Brain microvascular endothelial cell (primary cell): ENCODE measurements around the gene PROB1.
A peak's percentile ranks its signal among the peaks of the same experiment; 100 is the strongest.

ENCODE experiments used
- DNase-seq: peaks from one replicate; pipeline ENCODE4 v3.0.0-alpha.2; 2020
- H3K27ac ChIP-seq: fragments of 250-450 bp; sonication (Bioruptor Pico); 2 replicates; pipeline ENCODE4 v1.5.1; 2020; ENCODE audit warnings: mild to moderate bottlenecking, moderate library complexity
- H3K27me3 ChIP-seq: fragments of 250-450 bp; sonication (Bioruptor Pico); replicated peaks from 2 replicates; pipeline ENCODE4 v1.5.1; 2020; ENCODE audit warnings: mild to moderate bottlenecking
- H3K36me3 ChIP-seq: fragments of 250-450 bp; sonication (Bioruptor Pico); replicated peaks from 2 replicates; pipeline ENCODE4 v1.5.1; 2020; ENCODE audit warnings: mild to moderate bottlenecking
- H3K4me3 ChIP-seq: 2 replicates; pipeline ENCODE4 v1.5.1; 2011; ENCODE audit warnings: low read depth, mild to moderate bottlenecking, control low read depth, low read length, moderate library complexity
- in situ Hi-C: cut with HindIII; loops from 2 replicates; pipeline ENCODE4 v1.10.0; 2017; ENCODE audit warnings: low sequenced_read_pairs, low pct_ligation_motif_present
- TF ChIP-seq, protein P1 (sequence below): IDR thresholded peaks from 2 replicates; pipeline ENCODE4 v1.5.1; 2011; ENCODE audit warnings: low read depth, mild to moderate bottlenecking, moderate library complexity, low read length, control low read depth, inconsistent platforms; ENCODE audit errors: missing control alignments

The PROB1 gene

DNA sequence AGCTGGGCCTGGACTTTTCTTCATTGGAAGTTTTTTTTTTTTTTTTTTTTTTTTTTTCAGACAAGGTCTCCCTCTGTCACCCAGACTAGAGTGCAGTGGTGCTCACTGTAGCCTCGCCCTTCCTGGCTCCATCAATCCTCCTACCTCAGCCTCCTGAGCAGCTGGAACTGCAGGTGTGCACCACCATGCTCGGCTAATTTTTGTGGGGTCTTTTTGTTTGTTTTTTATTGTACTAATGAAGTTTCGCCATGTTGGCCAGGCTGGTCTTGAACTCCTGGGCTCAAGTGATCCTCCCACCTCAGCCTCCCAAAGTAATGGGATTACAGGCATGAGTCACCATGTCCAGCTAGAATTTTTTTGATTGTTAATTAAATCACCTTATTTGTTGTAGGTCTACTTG is 40.8 kb upstream of the PROB1 start:
- H3K27me3 ChIP-seq = no peaks in the 10 kb centered on the region
- H3K36me3 ChIP-seq = no peaks in the 10 kb centered on the region
- TF ChIP-seq, protein P1, sequence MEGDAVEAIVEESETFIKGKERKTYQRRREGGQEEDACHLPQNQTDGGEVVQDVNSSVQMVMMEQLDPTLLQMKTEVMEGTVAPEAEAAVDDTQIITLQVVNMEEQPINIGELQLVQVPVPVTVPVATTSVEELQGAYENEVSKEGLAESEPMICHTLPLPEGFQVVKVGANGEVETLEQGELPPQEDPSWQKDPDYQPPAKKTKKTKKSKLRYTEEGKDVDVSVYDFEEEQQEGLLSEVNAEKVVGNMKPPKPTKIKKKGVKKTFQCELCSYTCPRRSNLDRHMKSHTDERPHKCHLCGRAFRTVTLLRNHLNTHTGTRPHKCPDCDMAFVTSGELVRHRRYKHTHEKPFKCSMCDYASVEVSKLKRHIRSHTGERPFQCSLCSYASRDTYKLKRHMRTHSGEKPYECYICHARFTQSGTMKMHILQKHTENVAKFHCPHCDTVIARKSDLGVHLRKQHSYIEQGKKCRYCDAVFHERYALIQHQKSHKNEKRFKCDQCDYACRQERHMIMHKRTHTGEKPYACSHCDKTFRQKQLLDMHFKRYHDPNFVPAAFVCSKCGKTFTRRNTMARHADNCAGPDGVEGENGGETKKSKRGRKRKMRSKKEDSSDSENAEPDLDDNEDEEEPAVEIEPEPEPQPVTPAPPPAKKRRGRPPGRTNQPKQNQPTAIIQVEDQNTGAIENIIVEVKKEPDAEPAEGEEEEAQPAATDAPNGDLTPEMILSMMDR = no peak
- no peak overlapping the region for H3K27ac ChIP-seq
- H3K4me3 ChIP-seq = no peak overlapping the region
- DNase-seq = no peak
- in situ Hi-C loops = no loop called here

DNA sequence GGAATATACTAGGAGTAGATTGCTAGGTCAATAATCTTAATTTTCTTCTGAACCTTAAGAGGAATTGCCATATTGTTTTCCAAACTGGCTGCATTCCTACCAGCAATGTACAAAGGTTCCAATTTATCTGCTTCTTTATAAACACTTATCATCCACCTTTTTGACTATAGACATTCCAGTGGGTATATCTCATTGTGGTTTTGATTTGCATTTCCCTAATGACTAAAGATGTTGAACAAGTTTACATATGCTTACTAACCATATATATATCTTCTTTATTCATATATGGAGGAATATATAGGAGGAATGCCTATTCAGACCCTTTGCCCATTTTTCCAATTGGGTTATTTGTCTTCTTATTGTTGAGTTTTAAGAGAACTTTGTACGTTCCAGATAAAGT is 36.8 kb upstream of the PROB1 start:
- peaks cover 6% of the 10 kb centered on the region for H3K36me3 ChIP-seq
- no peak overlapping the region for H3K4me3 ChIP-seq
- H3K27me3 ChIP-seq = no peaks in the 10 kb centered on the region
- no peak for DNase-seq
- in situ Hi-C loops = no loop called here
- TF ChIP-seq, protein P1 = no peak
- H3K27ac ChIP-seq = no peak overlapping the region

DNA sequence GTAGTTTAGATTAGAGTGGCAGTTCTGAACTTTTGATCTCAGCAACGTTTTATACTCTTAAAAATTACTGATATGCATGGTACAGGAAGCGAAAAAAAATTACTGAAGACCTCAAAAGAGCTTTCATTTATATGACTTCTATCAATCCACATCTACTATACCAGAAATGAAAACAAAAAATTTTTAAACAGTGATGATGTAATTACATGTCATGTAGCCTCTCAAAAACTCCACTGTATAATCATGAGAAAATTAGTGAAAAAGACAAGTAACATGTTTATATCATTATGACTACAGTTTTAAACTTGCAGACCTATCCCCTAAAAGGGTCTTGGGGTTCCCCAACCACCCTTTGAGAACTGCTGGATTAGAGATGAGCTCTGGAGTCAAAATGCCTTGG is 35.1 kb upstream of the PROB1 start:
- Histone ChIP-seq H3K4me3 (no peak overlapping the region), H3K27ac (no peak overlapping the region), H3K36me3 (peaks cover 10% of the 10 kb centered on the region), H3K27me3 (no peaks in the 10 kb centered on the region)
- TF ChIP-seq, protein P1 = no peak
- no peak for DNase-seq
- in situ Hi-C loops = no loop called here

DNA sequence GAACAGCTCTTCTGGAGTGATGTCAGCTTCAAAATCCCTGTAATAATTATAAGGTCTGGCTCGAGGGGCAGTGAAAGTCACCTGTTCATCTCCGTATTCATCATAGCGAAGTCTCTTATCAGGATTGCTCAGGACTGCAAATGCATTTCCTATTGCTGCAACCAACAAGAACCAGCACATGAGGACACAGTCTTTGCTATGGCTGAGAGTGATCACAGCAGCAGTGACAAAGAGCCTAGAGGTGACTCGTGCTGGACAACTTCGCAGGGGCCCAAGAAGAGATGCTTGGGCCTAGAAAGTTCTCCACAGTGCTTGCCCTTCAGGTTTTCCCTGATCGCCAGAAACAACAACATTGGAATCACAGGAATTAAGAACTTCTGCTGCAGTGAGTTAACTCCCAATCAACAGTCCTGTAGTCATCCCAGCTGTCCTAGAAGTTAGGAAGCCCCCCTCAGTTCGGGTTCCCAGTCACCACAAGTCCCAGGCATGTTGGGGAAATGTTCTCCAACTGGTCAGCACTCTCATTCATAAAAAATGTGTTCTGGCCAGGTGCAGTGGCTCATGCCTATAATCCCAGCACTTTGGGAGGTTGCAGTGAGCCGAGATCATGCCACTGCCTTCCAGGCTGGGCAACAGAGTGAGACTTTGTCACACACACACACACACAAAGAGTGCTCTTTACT is 31.4 kb upstream of the PROB1 start:
- TF ChIP-seq, protein P1 = no peak
- H3K27me3 ChIP-seq = no peaks in the 10 kb centered on the region
- H3K36me3 ChIP-seq = peaks cover 20% of the 10 kb centered on the region
- in situ Hi-C loops = no loop called here
- no peak overlapping the region for H3K27ac ChIP-seq
- no peak overlapping the region for H3K4me3 ChIP-seq
- DNase-seq = peak; percentile 8

DNA sequence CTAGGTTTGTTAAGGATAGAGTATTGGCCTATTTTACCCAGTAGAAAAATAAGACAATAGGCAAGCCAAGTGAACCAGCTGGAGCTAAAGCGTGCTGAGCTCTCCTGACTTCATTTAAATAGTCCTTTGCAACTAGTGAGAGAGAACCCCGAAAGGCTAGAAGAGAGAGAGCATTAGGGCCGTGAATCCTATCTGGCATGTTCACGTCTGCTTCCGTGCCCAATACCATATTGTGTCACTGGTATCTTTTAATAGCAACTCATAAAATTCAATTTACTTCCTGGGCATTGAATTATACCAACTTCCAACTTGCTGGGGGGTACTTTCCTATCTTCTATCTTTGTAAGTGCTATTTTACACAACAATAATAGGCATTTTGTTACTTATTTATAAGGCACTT is 30.6 kb upstream of the PROB1 start:
- Histone ChIP-seq H3K36me3 (peaks cover 25% of the 10 kb centered on the region), H3K4me3 (no peak overlapping the region), H3K27ac (no peak overlapping the region), H3K27me3 (no peaks in the 10 kb centered on the region)
- in situ Hi-C loops = no loop called here
- TF ChIP-seq, protein P1 = no peak
- DNase-seq = no peak
